Gastroesophageal sphincter (tissue), 3 donors: ENCODE measurements around the gene SOHLH1.

Experiments used
- POLR2A ChIP-seq, 2 donors: fragments of 450-650 bp; IDR thresholded peaks; one replicate each; pipeline ENCODE4 v1.6.1; 2017; ENCODE audit warnings: antibody characterized with exemption in 2 of 2, mild to moderate bottlenecking in 2 of 2, moderate library complexity in 1 of 2
- TF ChIP-seq, protein P1 (sequence below), 4 experiments: fragments of 200-600 bp in 2 of 4; fragments of 450-650 bp in 2 of 4; sonication (generic) in 1 of 4; IDR thresholded peaks; one replicate each; pipeline ENCODE4 v1.5.1; 2017 to 2019; ENCODE audit warnings: antibody characterized with exemption in 4 of 4, mild to moderate bottlenecking in 2 of 4, moderate library complexity in 2 of 4

DNA sequence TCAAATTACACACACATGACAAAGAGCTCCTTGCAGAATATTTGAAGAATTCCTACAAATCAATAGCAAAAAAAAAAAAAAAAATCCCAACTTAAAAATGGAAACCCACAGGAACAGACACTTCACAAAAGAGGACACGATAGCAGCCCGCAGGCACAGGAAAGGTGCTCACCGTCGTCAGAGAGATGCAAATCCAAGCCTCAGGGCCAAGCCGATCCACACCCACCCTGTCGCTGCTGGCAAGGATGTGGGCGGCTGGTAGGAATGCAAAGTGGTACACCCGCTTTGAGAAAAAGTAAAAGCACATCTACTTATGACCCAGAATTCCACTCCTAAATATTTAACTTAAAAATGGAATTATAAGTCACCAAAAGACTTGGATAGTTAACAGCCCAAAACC lies 25.3 kb downstream of the SOHLH1 start:
- TF ChIP-seq, protein P1, sequence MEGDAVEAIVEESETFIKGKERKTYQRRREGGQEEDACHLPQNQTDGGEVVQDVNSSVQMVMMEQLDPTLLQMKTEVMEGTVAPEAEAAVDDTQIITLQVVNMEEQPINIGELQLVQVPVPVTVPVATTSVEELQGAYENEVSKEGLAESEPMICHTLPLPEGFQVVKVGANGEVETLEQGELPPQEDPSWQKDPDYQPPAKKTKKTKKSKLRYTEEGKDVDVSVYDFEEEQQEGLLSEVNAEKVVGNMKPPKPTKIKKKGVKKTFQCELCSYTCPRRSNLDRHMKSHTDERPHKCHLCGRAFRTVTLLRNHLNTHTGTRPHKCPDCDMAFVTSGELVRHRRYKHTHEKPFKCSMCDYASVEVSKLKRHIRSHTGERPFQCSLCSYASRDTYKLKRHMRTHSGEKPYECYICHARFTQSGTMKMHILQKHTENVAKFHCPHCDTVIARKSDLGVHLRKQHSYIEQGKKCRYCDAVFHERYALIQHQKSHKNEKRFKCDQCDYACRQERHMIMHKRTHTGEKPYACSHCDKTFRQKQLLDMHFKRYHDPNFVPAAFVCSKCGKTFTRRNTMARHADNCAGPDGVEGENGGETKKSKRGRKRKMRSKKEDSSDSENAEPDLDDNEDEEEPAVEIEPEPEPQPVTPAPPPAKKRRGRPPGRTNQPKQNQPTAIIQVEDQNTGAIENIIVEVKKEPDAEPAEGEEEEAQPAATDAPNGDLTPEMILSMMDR (IDR thresholded peaks at IDR 0.05): no peak
- no peak for TF ChIP-seq POLR2A (IDR thresholded peaks at IDR 0.05)
